SK-N-MC (cell line): ENCODE measurements around the gene ZSWIM3.

ENCODE experiments used
- EZH2 ChIP-seq: fragments of 200-600 bp; sonication (generic); IDR thresholded peaks from one replicate; pipeline ENCODE4 v1.6.1; 2017; ENCODE audit warnings: antibody characterized with exemption
- POLR2AphosphoS5 ChIP-seq: IDR thresholded peaks from 2 replicates; pipeline ENCODE4 v1.6.1; 2012; ENCODE audit warnings: mild to moderate bottlenecking, low read depth, low read length, borderline replicate concordance

- TF ChIP-seq EZH2 (no peak), POLR2AphosphoS5 (no peak)
These were observed 52.6 kb downstream of the ZSWIM3 start for GRCh38 chr20:45909817-45910669.
